ENCODE data around the gene WHAMM. TPM values are rescaled to one million over a fixed set of nuclear protein-coding genes. Genes with fewer than 3 reads are reported as not detected.

The WHAMM gene
- total RNA-seq, 1 donor from 2014 or later = 5.4 TPM

GRCh38 chr15:82767163-82767829 lies 42.1 kb upstream of the WHAMM start:
- TF ChIP-seq CTCF (IDR thresholded peaks at IDR 0.05; ENCODE audit: insufficient read depth, low read length, poor library complexity, severe bottlenecking) = no peak
- H3K27me3 ChIP-seq (ENCODE audit: control insufficient read depth, insufficient read depth, low read length) = no peaks in the 10 kb centered on the region
- H3K4me3 ChIP-seq (ENCODE audit: low read depth, low read length) = no peak overlapping the region
- DNase-seq (ENCODE audit: low read depth) = no peak
- no peaks in the 10 kb centered on the region for H3K36me3 ChIP-seq (ENCODE audit: control insufficient read depth, insufficient read depth, low read length)

- Histone ChIP-seq H3K4me3 (ENCODE audit: low read depth, low read length) (no peak overlapping the region), H3K27me3 (ENCODE audit: control insufficient read depth, insufficient read depth, low read length) (no peaks in the 10 kb centered on the region), H3K36me3 (ENCODE audit: control insufficient read depth, insufficient read depth, low read length) (no peaks in the 10 kb centered on the region)
- no peak for DNase-seq (ENCODE audit: low read depth)
- no peak for TF ChIP-seq CTCF (IDR thresholded peaks at IDR 0.05; ENCODE audit: insufficient read depth, low read length, poor library complexity, severe bottlenecking)
Observed at GRCh38 chr15:82768414-82769054, 40.9 kb upstream of the WHAMM start.

- Histone ChIP-seq H3K4me3 (ENCODE audit: low read depth, low read length) (no peak overlapping the region), H3K27me3 (ENCODE audit: control insufficient read depth, insufficient read depth, low read length) (no peaks in the 10 kb centered on the region), H3K36me3 (ENCODE audit: control insufficient read depth, insufficient read depth, low read length) (no peaks in the 10 kb centered on the region)
- no peak for TF ChIP-seq CTCF (IDR thresholded peaks at IDR 0.05; ENCODE audit: insufficient read depth, low read length, poor library complexity, severe bottlenecking)
- no peak for DNase-seq (ENCODE audit: low read depth)
Observed at GRCh38 chr15:82771789-82772607, 37.4 kb upstream of the WHAMM start.

GRCh38 chr15:82774496-82774895 lies 34.9 kb upstream of the WHAMM start:
- TF ChIP-seq CTCF (IDR thresholded peaks at IDR 0.05; ENCODE audit: insufficient read depth, low read length, poor library complexity, severe bottlenecking) = no peak
- no peaks in the 10 kb centered on the region for H3K27me3 ChIP-seq (ENCODE audit: control insufficient read depth, insufficient read depth, low read length)
- H3K4me3 ChIP-seq (ENCODE audit: low read depth, low read length) = no peak overlapping the region
- DNase-seq (ENCODE audit: low read depth) = no peak
- no peaks in the 10 kb centered on the region for H3K36me3 ChIP-seq (ENCODE audit: control insufficient read depth, insufficient read depth, low read length)

GRCh38 chr15:82778755-82779154 lies 30.7 kb upstream of the WHAMM start:
- no peak for DNase-seq (ENCODE audit: low read depth)
- Histone ChIP-seq H3K36me3 (ENCODE audit: control insufficient read depth, insufficient read depth, low read length) (no peaks in the 10 kb centered on the region), H3K4me3 (ENCODE audit: low read depth, low read length) (no peak overlapping the region), H3K27me3 (ENCODE audit: control insufficient read depth, insufficient read depth, low read length) (no peaks in the 10 kb centered on the region)
- no peak for TF ChIP-seq CTCF (IDR thresholded peaks at IDR 0.05; ENCODE audit: insufficient read depth, low read length, poor library complexity, severe bottlenecking)
